Measurements from ENCODE around the gene DNAH10. TPM values are rescaled to one million over a fixed set of nuclear protein-coding genes. Genes with fewer than 3 reads are reported as not detected.

The DNAH10 gene
- total and polyA plus RNA-seq, 10 of the 15 experiments (the other 5 are each of a cell fraction or from before 2014, with no cell fraction given), result 0.01 to 0.32 (median 0.06) TPM

- TF ChIP-seq, protein P1, sequence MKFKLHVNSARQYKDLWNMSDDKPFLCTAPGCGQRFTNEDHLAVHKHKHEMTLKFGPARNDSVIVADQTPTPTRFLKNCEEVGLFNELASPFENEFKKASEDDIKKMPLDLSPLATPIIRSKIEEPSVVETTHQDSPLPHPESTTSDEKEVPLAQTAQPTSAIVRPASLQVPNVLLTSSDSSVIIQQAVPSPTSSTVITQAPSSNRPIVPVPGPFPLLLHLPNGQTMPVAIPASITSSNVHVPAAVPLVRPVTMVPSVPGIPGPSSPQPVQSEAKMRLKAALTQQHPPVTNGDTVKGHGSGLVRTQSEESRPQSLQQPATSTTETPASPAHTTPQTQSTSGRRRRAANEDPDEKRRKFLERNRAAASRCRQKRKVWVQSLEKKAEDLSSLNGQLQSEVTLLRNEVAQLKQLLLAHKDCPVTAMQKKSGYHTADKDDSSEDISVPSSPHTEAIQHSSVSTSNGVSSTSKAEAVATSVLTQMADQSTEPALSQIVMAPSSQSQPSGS (IDR thresholded peaks at IDR 0.05; ENCODE audit: low read length), result no peak
- no peak for TF ChIP-seq CREM (IDR thresholded peaks at IDR 0.05; ENCODE audit: low read depth)
Observed at GRCh38 chr12:123816896-123817537, 54.9 kb downstream of the DNAH10 start (continued).

DNA sequence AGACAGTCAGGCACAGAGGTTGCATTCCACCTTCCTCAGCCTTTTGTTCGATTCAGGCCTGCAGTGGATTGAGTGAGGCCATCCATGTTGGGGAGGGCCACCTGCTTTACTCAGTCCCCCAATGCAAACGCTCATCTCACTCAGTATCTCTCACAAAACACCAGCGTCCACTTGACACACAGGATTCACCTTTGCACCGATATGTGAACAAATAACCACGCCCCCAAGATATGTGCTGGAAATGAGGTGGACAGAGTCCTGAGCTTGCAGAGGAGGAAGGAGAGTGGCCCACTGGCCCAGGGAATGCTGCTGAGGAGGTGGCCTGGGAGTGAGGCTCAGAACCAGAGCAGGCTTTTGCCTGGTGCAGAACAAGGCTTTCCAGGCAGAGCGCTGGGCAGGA is 60.7 kb downstream of the DNAH10 start:
- Histone ChIP-seq H3K27ac (ENCODE audit: control insufficient read depth, insufficient read depth) (no peak overlapping the region), H3K4me1 (ENCODE audit: control insufficient read depth, insufficient read depth, low read length) (no peaks in the 10 kb centered on the region), H2AFZ (ENCODE audit: control insufficient read depth, low read depth, low read length) (no peak overlapping the region), H3K9ac (ENCODE audit: control insufficient read depth, insufficient read depth, low read length) (no peak overlapping the region), H4K20me1 (ENCODE audit: control insufficient read depth, insufficient read depth) (no peaks in the 10 kb centered on the region), H3K9me3 (replicated peaks; ENCODE audit: control insufficient read depth, insufficient read depth, low read length) (peaks cover 3% of the 10 kb centered on the region; the same call in 1 of the 3 replicates), H3K27me3 (replicated peaks in 1 of 2; ENCODE audit: control insufficient read depth in 2 of 2, insufficient read depth in 2 of 2, low read length in 1 of 2) (no peaks in the 10 kb centered on the region), H3K4me3 (no peak overlapping the region), H3K36me3 (ENCODE audit: control insufficient read depth in 2 of 2, insufficient read depth in 2 of 2, low read length in 1 of 2) (no peaks in the 10 kb centered on the region), H3K79me2 (ENCODE audit: control insufficient read depth, insufficient read depth, low read length) (no peaks in the 10 kb centered on the region), H3K4me2 (ENCODE audit: control insufficient read depth, insufficient read depth) (no peak overlapping the region)
- FAIRE-seq (no peak), ATAC-seq (no peak), DNase-seq (ENCODE audit: low read depth, low spot score) (no peak)
- ChIA-PET CTCF (interaction anchor here (0.6 to 1.0 kb wide), 2 partner anchors 17 to 1265 kb away, joined by 3 read pairs; no protein-coding TSS in a partner anchor), POLR2A (no interaction called here), RAD21 (ENCODE audit: unreplicated experiment) (no interaction called here), SMC1A (ENCODE audit: uncharacterized antibody, unreplicated experiment) (no interaction called here)
- TF ChIP-seq WRNIP1 (IDR thresholded peaks at IDR 0.05; ENCODE audit: borderline replicate concordance, low read depth, low read length) (no peak), POU2F2 (IDR thresholded peaks at IDR 0.05; ENCODE audit: borderline replicate concordance, low read depth, low read length) (no peak), SUZ12 (IDR thresholded peaks at IDR 0.05; ENCODE audit: unreplicated experiment) (no peak), IRF3 (IDR thresholded peaks at IDR 0.05) (no peak)
- intact Hi-C loops (cut with micrococcal nuclease; ENCODE audit: unreplicated experiment) (no loop called here), in situ Hi-C loops (cut with MboI) (no loop called here)
- no TSS peak for BruUV-seq (replicated peaks)
- 36% methylated on average over 6 of the region's 6 CpGs for WGBS (ENCODE audit: insufficient coverage, insufficient replicate concordance, low lambda C conversion rate, missing lambda C conversion rate)
